ENCODE data around the gene FBRS. TPM values are rescaled to one million over a fixed set of nuclear protein-coding genes. Genes with fewer than 3 reads are reported as not detected.

The FBRS gene
- total RNA-seq, 2 experiments from 2014 or later, result 84.7 to 111 TPM

Other genes starting within 250 kb of the FBRS start
- 100 to 1,000 TPM in 1 of 2 experiments, 10 to 100 TPM in 1; 89.3 to 102 TPM for gene DCTPP1, start 228.4 kb upstream of the FBRS start, total RNA-seq
- gene SEPHS2, start 212.6 kb upstream of the FBRS start, total RNA-seq, result 10 to 100 TPM; 37.8 to 56.0 TPM
- 100 to 1,000 TPM; 210 to 222 TPM for gene ITGAL, start 185.7 kb upstream of the FBRS start, total RNA-seq
- 10 to 100 TPM in 1 of 2 experiments, 1 to 10 TPM in 1; 8.9 to 11.1 TPM for gene ZNF768, start 131.9 kb upstream of the FBRS start, total RNA-seq
- 1 to 10 TPM; 6.3 to 8.0 TPM for gene ZNF747, start 123.6 kb upstream of the FBRS start, total RNA-seq
- gene ZNF764, start 100.1 kb upstream of the FBRS start, total RNA-seq, result 10 to 100 TPM in 1 of 2 experiments, 1 to 10 TPM in 1; 8.0 to 11.2 TPM
- 1 to 10 TPM; 7.1 to 9.1 TPM for gene ZNF688, start 86.7 kb upstream of the FBRS start, total RNA-seq
- 10 to 100 TPM in 1 of 2 experiments, 1 to 10 TPM in 1; 9.2 to 10.8 TPM for gene ZNF785, start 72.7 kb upstream of the FBRS start, total RNA-seq
- 10 to 100 TPM in 1 of 2 experiments, 1 to 10 TPM in 1; 9.0 to 10.7 TPM for gene ZNF689, start 48.0 kb upstream of the FBRS start, total RNA-seq
- gene PRR14, start 7.5 kb upstream of the FBRS start, total RNA-seq, result 10 to 100 TPM; 76.8 to 77.8 TPM
- 10 to 100 TPM; 58.7 to 69.5 TPM for gene SRCAP, start 40.7 kb downstream of the FBRS start, total RNA-seq
- 10 to 100 TPM; 21.8 to 26.0 TPM for gene PHKG2, start 90.0 kb downstream of the FBRS start, total RNA-seq
- gene CFAP119, start 103.6 kb downstream of the FBRS start, total RNA-seq, result 1 to 10 TPM; 1.7 to 3.1 TPM
- gene RNF40, start 103.9 kb downstream of the FBRS start, total RNA-seq, result 10 to 100 TPM; 72.3 to 85.5 TPM
- 1 to 10 TPM; 3.4 to 3.7 TPM for gene ZNF629, start 128.8 kb downstream of the FBRS start, total RNA-seq
- 10 to 100 TPM; 19.5 to 20.4 TPM for gene BCL7C, start 235.6 kb downstream of the FBRS start, total RNA-seq
- under 1 TPM; 0.18 TPM for gene CTF1, start 238.2 kb downstream of the FBRS start, total RNA-seq

All from activated CD4-positive, alpha-beta T cell treated with anti-CD3 and anti-CD28 coated beads for 36 hours (primary cell).